Glomerular visceral epithelial cell (primary cell): ENCODE results near the gene LRRK2.
A peak's percentile ranks its signal among the peaks of the same experiment; 100 is the strongest.
"Not testable (repeated sequence)": the region's sequence is repeated elsewhere in the genome, so short reads cannot be mapped to it uniquely, and the experiment has no call there.

Experiments used
- DNase-seq: peaks from one replicate; pipeline ENCODE4 v3.0.0-alpha.2; 2016; ENCODE audit errors: extremely low spot score

The LRRK2 gene

GRCh38 chr12:40224439-40225291 is at the start of gene LRRK2:
Gene LRRK2, plus strand, starts transcription at chr12:40224997. Its CDS starts 135 bp downstream, at chr12:40225132.
- peak; percentile 61 for DNase-seq

- DNase-seq = no peak
These were observed 49.8 kb upstream of the LRRK2 start for GRCh38 chr12:40175045-40175444.

- no peak for DNase-seq
These were observed 49.3 kb upstream of the LRRK2 start for GRCh38 chr12:40175489-40175888.

GRCh38 chr12:40178701-40179100 is 46.1 kb upstream of the LRRK2 start:
- DNase-seq = no peak

- DNase-seq = no peak
These were observed 43.3 kb upstream of the LRRK2 start for GRCh38 chr12:40181490-40181889.

GRCh38 chr12:40183715-40184114 is 41.1 kb upstream of the LRRK2 start:
- DNase-seq = no peak

GRCh38 chr12:40184493-40185302 is 40.1 kb upstream of the LRRK2 start:
- no peak for DNase-seq

GRCh38 chr12:40185303-40185693 is 39.5 kb upstream of the LRRK2 start:
- DNase-seq = no peak

- no peak for DNase-seq
These were observed 36.1 kb upstream of the LRRK2 start for GRCh38 chr12:40188558-40189320.

GRCh38 chr12:40192704-40193255 is 32.0 kb upstream of the LRRK2 start:
- no peak for DNase-seq

GRCh38 chr12:40194846-40195245 is 30.0 kb upstream of the LRRK2 start:
- DNase-seq = no peak

- no peak for DNase-seq
These were observed 27.2 kb upstream of the LRRK2 start for GRCh38 chr12:40197590-40197989.

GRCh38 chr12:40198601-40199000 is 26.2 kb upstream of the LRRK2 start:
- no peak for DNase-seq

GRCh38 chr12:40202095-40203059 is 22.4 kb upstream of the LRRK2 start:
- DNase-seq = no peak

- no peak for DNase-seq
These were observed 21.8 kb upstream of the LRRK2 start for GRCh38 chr12:40203060-40203430.

- no peak for DNase-seq
These were observed 20.5 kb upstream of the LRRK2 start for GRCh38 chr12:40204337-40204736.

- no peak for DNase-seq
These were observed 17.2 kb upstream of the LRRK2 start for GRCh38 chr12:40207551-40207950.

- no peak for DNase-seq
These were observed 15.9 kb upstream of the LRRK2 start for GRCh38 chr12:40208707-40209446.

GRCh38 chr12:40209886-40210285 is 14.9 kb upstream of the LRRK2 start:
- no peak for DNase-seq

- not testable (repeated sequence) for DNase-seq
These were observed 13.6 kb upstream of the LRRK2 start for GRCh38 chr12:40211186-40211585.
